Thyroid gland (tissue), 4 donors: ENCODE measurements around the gene UFC1. TPM values are rescaled to one million over a fixed set of nuclear protein-coding genes. Genes with fewer than 3 reads are reported as not detected.
A peak's percentile ranks its signal among the peaks of the same experiment; 100 is the strongest.

Source experiments
- DNase-seq, 2 donors: peaks; one replicate each; pipeline ENCODE4 v3.0.0-alpha.2; 2019
- H3K27ac ChIP-seq, 3 donors: fragments of 200-600 bp; sonication (generic); 1 replicate in 2 of 3; 2 replicates in 1 of 3; pipeline ENCODE4 v1.5.1; 2016 to 2019; ENCODE audit warnings: mild to moderate bottlenecking in 1 of 3, moderate library complexity in 1 of 3
- H3K27me3 ChIP-seq: fragments of 200-600 bp; sonication (generic); one replicate; pipeline ENCODE4 v1.5.1; 2019
- H3K36me3 ChIP-seq, 2 donors: fragments of 200-600 bp; sonication (generic); one replicate each; pipeline ENCODE4 v1.5.1; 2016 to 2019
- H3K4me1 ChIP-seq, 2 donors: fragments of 200-600 bp; sonication (generic); one replicate each; pipeline ENCODE4 v1.5.1; 2017 to 2019
- H3K4me3 ChIP-seq, 3 donors: fragments of 200-600 bp; sonication (generic); replicated peaks in 1 of 3; 1 replicate in 2 of 3; 2 replicates in 1 of 3; pipeline ENCODE4 v1.5.1; 2016; ENCODE audit warnings: mild to moderate bottlenecking in 1 of 3
- H3K9me3 ChIP-seq: fragments of 200-600 bp; sonication (generic); one replicate; pipeline ENCODE4 v1.5.1; 2017
- CTCF ChIP-seq, 6 experiments: fragments of 200-600 bp in 3 of 6; fragments of 450-650 bp in 3 of 6; sonication (generic) in 3 of 6; IDR thresholded peaks; one replicate each; pipeline ENCODE4 v1.5.1; 2016 to 2019; ENCODE audit warnings: antibody characterized with exemption in 6 of 6, mild to moderate bottlenecking in 2 of 6, inconsistent platforms in 1 of 6, moderate library complexity in 1 of 6
- POLR2A ChIP-seq, 2 donors: fragments of 450-650 bp; IDR thresholded peaks; one replicate each; pipeline ENCODE4 v1.6.1; 2017; ENCODE audit warnings: antibody characterized with exemption in 2 of 2, mild to moderate bottlenecking in 2 of 2, moderate library complexity in 1 of 2
- WGBS, 2 donors: methylation state at CpG; one replicate each; pipeline ENCODE4 v1.1.5; 2017; 5-methylcytosine and 5-hydroxymethylcytosine counted together
- intact Hi-C: fragments of 100-400 bp; cut with DNase I; formaldehyde crosslinking; loops from one replicate; pipeline ENCODE4 v1.15.1; 2023
- total RNA-seq, 4 donors: library from RNA; depleted of rRNA; stranded (reverse); fragments of >200 nt; gene quantifications; one replicate each; pipeline ENCODE4 v1.2.3, GENCODE V29; 2016

Gene UFC1
- total RNA-seq, 4 donors from 2014 or later: 37.6 to 90.4 (median 62.1) TPM

GRCh38 chr1:161130266-161130665, 23.5 kb upstream of the UFC1 start:
- Histone ChIP-seq H3K9me3 (no peaks in the 10 kb centered on the region), H3K27ac (no peak overlapping the region), H3K4me1 (peaks cover 20 to 28% of the 10 kb centered on the region in 2 donors), H3K36me3 (peaks cover 10% of the 10 kb centered on the region in 2 donors), H3K4me3 (no peak overlapping the region), H3K27me3 (no peaks in the 10 kb centered on the region)
- intact Hi-C loops: no loop called here
- no peak for DNase-seq
- TF ChIP-seq POLR2A (IDR thresholded peaks at IDR 0.05) (no peak), CTCF (IDR thresholded peaks at IDR 0.05) (no peak)
- 61 to 65% methylated on average over 1 of the region's 1 CpG for WGBS, 2 donors

GRCh38 chr1:161131523-161132409, 22.0 kb upstream of the UFC1 start:
- TF ChIP-seq CTCF (IDR thresholded peaks at IDR 0.05) (no peak), POLR2A (IDR thresholded peaks at IDR 0.05) (peak in 1 of 2 donors; percentile 12)
- Histone ChIP-seq H3K27me3 (no peaks in the 10 kb centered on the region), H3K9me3 (no peaks in the 10 kb centered on the region), H3K36me3 (peaks cover 10% of the 10 kb centered on the region in 2 donors), H3K27ac (peak overlapping the region; percentile 86 to 98 (median 89)), H3K4me3 (peak overlapping the region; percentile 55 to 82 (median 72)), H3K4me1 (peaks cover 20 to 28% of the 10 kb centered on the region in 2 donors)
- DNase-seq: peak; percentile 31 to 35
- intact Hi-C loops: no loop called here
- WGBS, 2 donors: 2 to 3% methylated on average over 22 of the region's 22 CpGs

- Histone ChIP-seq H3K4me1 (peaks cover 20 to 28% of the 10 kb centered on the region in 2 donors), H3K27ac (peak within 1 kb of the TSS; percentile 86 to 98 (median 89)), H3K36me3 (peaks cover 6 to 9% of the 10 kb centered on the region in 2 donors), H3K9me3 (no peaks in the 10 kb centered on the region), H3K4me3 (peak within 1 kb of the TSS; percentile 55 to 82 (median 72)), H3K27me3 (no peaks in the 10 kb centered on the region)
- TF ChIP-seq CTCF (IDR thresholded peaks at IDR 0.05) (peak in 1 of 6 experiments; percentile 16), POLR2A (IDR thresholded peaks at IDR 0.05) (peak in 1 of 2 donors; percentile 54)
- WGBS, 2 donors: 0% methylated on average over 26 to 35 of the region's 68 CpGs
- peak; percentile 96 for DNase-seq
- intact Hi-C loops: no loop called here
These were observed 21.2 kb upstream of the UFC1 start, which contains the start of gene DEDD for GRCh38 chr1:161132410-161133219. Gene DEDD, minus strand, starts transcription at chr1:161132667. Its CDS starts 8,205 bp downstream, at chr1:161124462.

GRCh38 chr1:161133220-161133740, 20.5 kb upstream of the UFC1 start:
- no peak for TF ChIP-seq CTCF (IDR thresholded peaks at IDR 0.05)
- WGBS, 2 donors: 4 to 7% methylated on average over 11 of the region's 11 CpGs
- intact Hi-C loops: no loop called here
- no peaks in the 10 kb centered on the region for H3K27me3 ChIP-seq
- no peaks in the 10 kb centered on the region for H3K9me3 ChIP-seq
- DNase-seq: no peak
- H3K4me3 ChIP-seq: peak overlapping the region; percentile 55 to 82 (median 72)
- peaks cover 20 to 28% of the 10 kb centered on the region in 2 donors for H3K4me1 ChIP-seq
- peak overlapping the region; percentile 86 to 98 (median 89) for H3K27ac ChIP-seq
- H3K36me3 ChIP-seq: peaks cover 4 to 5% of the 10 kb centered on the region in 2 donors
